Panc1 (cell line): Measurements from ENCODE around the gene ZDHHC4. TPM values are rescaled to one million over a fixed set of nuclear protein-coding genes. Genes with fewer than 3 reads are reported as not detected.

Source experiments
- ATAC-seq: fragments of 200-7000 bp; cut with Tn5 transposase; 2 replicates; pipeline ENCODE4 v1.9.1; 2020; ENCODE audit warnings: mild to moderate bottlenecking, moderate library complexity
- BruUV-seq: library from RNA; stranded (reverse); fragments of 400-500 nt; replicated peaks from 2 replicates; lab custom pipeline; 2021; lab: Mats Ljungman, UMichigan
- CTCF ChIA-PET: fragments of 300-600 bp; sonication (Branson Sonifier 250); formaldehyde crosslinking; loops from one replicate; lab custom pipeline; 2022; ENCODE audit warnings: antibody characterized with exemption; lab: Charles Lee
- POLR2A ChIA-PET: fragments of 300-600 bp; sonication (Branson Sonifier 250); formaldehyde crosslinking; loops from one replicate; lab custom pipeline; 2022; ENCODE audit warnings: antibody characterized with exemption; lab: Charles Lee
- DNase-seq: peaks from one replicate; pipeline ENCODE4 v3.0.0-alpha.2; 2010; ENCODE audit warnings: low read depth, low spot score
- H3K27ac ChIP-seq: 2 replicates; pipeline ENCODE4 v1.5.1; 2011; ENCODE audit warnings: mild to moderate bottlenecking, low read length, inconsistent platforms
- H3K27me3 ChIP-seq: fragments of 200-500 bp; sonication (Bioruptor generic); 2 replicates; pipeline ENCODE4 v1.6.0; 2014; ENCODE audit warnings: low read length, inconsistent platforms; ENCODE audit not compliant: control insufficient read depth, insufficient read depth
- H3K36me3 ChIP-seq: fragments of 200-500 bp; sonication (Bioruptor generic); 2 replicates; pipeline ENCODE4 v1.5.1; 2014; ENCODE audit warnings: inconsistent platforms, mild to moderate bottlenecking, low read length, moderate library complexity; ENCODE audit not compliant: control insufficient read depth, insufficient read depth
- H3K4me1 ChIP-seq: 2 replicates; pipeline ENCODE4 v1.5.1; 2011; ENCODE audit warnings: inconsistent platforms, mild to moderate bottlenecking, low read length, moderate library complexity; ENCODE audit not compliant: control insufficient read depth, insufficient read depth
- H3K4me3 ChIP-seq, 2 experiments: 2 replicates each; pipeline ENCODE4 v1.5.1; 2011 to 2012; ENCODE audit warnings: low read depth in 2 of 2, low read length in 2 of 2, mild to moderate bottlenecking in 2 of 2, inconsistent platforms in 1 of 2, moderate library complexity in 1 of 2
- H3K9me3 ChIP-seq: fragments of 200-500 bp; sonication (Bioruptor generic); 2 replicates; pipeline ENCODE4 v1.5.1; 2014; ENCODE audit warnings: low read depth, mild to moderate bottlenecking, inconsistent platforms, low read length, moderate library complexity; ENCODE audit not compliant: control insufficient read depth, insufficient read depth
- POLR2AphosphoS5 ChIP-seq: IDR thresholded peaks from 2 replicates; pipeline ENCODE4 v1.6.1; 2012; ENCODE audit warnings: mild to moderate bottlenecking, low read depth, low read length, moderate library complexity
- SIN3A ChIP-seq: IDR thresholded peaks from 2 replicates; pipeline ENCODE4 v1.6.1; 2012; ENCODE audit warnings: low read depth, mild to moderate bottlenecking, low read length, moderate library complexity, borderline replicate concordance; ENCODE audit not compliant: insufficient read depth
- TCF7L2 ChIP-seq: IDR thresholded peaks from 2 replicates; pipeline ENCODE4 v1.6.1; 2011; ENCODE audit warnings: mild to moderate bottlenecking, low read depth, low read length, inconsistent platforms
- in situ Hi-C: cut with HindIII; loops from 2 replicates; pipeline ENCODE4 v1.10.0; 2016; ENCODE audit warnings: low sequenced_read_pairs, low pct_unique_long_range_greater_than_20kb
- intact Hi-C: fragments of 100-400 bp; cut with micrococcal nuclease; formaldehyde crosslinking; loops from one replicate; pipeline ENCODE4 v1.10.0; 2022; ENCODE audit not compliant: unreplicated experiment
- total RNA-seq: library from RNA; stranded (reverse); gene quantifications from one replicate; pipeline ENCODE4 v1.2.1, GENCODE V29; 2021; ENCODE audit not compliant: unreplicated experiment
- TF ChIP-seq, protein P1 (sequence below): fragments of 450-650 bp; IDR thresholded peaks from 2 replicates; pipeline ENCODE4 v1.5.1; 2017; ENCODE audit warnings: mild to moderate bottlenecking
- TF ChIP-seq, protein P2 (sequence below), 2 experiments: IDR thresholded peaks; 2 replicates each; pipeline ENCODE4 v1.6.1; 2011 to 2012; ENCODE audit warnings: low read depth in 2 of 2, control low read depth in 1 of 2, low read length in 1 of 2, mild to moderate bottlenecking in 1 of 2, moderate library complexity in 1 of 2; ENCODE audit not compliant: insufficient read depth in 1 of 2

The ZDHHC4 gene
- total RNA-seq, 1 experiment from 2014 or later = 113 TPM

DNA sequence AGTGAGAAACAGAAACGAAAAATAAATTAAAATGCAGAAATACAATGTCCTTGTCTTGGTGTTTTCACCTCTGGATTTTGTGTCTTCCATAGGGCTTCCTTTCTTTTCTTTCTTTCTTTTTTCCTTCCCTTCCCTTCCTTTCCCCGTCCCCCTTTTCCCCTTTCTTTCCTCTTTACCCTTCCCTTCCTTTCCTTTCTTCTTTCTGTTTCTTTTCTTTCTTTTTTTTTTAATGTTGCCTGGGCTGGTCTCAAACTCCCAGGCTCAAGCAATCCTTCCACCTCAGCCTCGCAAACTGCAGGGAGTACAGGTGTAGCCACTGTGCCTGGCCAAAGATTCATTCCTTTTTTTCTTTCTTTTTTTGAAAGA is 47.0 kb downstream of the ZDHHC4 start:
- POLR2A ChIA-PET = no interaction called here
- Histone ChIP-seq H3K4me3 (no peak overlapping the region), H3K9me3 (no peaks in the 10 kb centered on the region), H3K27me3 (no peaks in the 10 kb centered on the region), H3K36me3 (no peaks in the 10 kb centered on the region), H3K27ac (no peak overlapping the region), H3K4me1 (no peaks in the 10 kb centered on the region)
- intact Hi-C loops = no loop called here
- TF ChIP-seq, protein P1, sequence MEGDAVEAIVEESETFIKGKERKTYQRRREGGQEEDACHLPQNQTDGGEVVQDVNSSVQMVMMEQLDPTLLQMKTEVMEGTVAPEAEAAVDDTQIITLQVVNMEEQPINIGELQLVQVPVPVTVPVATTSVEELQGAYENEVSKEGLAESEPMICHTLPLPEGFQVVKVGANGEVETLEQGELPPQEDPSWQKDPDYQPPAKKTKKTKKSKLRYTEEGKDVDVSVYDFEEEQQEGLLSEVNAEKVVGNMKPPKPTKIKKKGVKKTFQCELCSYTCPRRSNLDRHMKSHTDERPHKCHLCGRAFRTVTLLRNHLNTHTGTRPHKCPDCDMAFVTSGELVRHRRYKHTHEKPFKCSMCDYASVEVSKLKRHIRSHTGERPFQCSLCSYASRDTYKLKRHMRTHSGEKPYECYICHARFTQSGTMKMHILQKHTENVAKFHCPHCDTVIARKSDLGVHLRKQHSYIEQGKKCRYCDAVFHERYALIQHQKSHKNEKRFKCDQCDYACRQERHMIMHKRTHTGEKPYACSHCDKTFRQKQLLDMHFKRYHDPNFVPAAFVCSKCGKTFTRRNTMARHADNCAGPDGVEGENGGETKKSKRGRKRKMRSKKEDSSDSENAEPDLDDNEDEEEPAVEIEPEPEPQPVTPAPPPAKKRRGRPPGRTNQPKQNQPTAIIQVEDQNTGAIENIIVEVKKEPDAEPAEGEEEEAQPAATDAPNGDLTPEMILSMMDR = no peak
- no peak for TF ChIP-seq TCF7L2
- no peak for TF ChIP-seq POLR2AphosphoS5
- TF ChIP-seq, protein P2, sequence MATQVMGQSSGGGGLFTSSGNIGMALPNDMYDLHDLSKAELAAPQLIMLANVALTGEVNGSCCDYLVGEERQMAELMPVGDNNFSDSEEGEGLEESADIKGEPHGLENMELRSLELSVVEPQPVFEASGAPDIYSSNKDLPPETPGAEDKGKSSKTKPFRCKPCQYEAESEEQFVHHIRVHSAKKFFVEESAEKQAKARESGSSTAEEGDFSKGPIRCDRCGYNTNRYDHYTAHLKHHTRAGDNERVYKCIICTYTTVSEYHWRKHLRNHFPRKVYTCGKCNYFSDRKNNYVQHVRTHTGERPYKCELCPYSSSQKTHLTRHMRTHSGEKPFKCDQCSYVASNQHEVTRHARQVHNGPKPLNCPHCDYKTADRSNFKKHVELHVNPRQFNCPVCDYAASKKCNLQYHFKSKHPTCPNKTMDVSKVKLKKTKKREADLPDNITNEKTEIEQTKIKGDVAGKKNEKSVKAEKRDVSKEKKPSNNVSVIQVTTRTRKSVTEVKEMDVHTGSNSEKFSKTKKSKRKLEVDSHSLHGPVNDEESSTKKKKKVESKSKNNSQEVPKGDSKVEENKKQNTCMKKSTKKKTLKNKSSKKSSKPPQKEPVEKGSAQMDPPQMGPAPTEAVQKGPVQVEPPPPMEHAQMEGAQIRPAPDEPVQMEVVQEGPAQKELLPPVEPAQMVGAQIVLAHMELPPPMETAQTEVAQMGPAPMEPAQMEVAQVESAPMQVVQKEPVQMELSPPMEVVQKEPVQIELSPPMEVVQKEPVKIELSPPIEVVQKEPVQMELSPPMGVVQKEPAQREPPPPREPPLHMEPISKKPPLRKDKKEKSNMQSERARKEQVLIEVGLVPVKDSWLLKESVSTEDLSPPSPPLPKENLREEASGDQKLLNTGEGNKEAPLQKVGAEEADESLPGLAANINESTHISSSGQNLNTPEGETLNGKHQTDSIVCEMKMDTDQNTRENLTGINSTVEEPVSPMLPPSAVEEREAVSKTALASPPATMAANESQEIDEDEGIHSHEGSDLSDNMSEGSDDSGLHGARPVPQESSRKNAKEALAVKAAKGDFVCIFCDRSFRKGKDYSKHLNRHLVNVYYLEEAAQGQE (IDR thresholded peaks at IDR 0.05; ENCODE audit: insufficient read depth in 1 of 2, low read depth in 2 of 2, low read length in 1 of 2) = no peak
- no peak for TF ChIP-seq SIN3A
- in situ Hi-C loops = no loop called here
- CTCF ChIA-PET = no interaction called here
- no TSS peak for BruUV-seq
- DNase-seq = no peak
- no peak for ATAC-seq

DNA sequence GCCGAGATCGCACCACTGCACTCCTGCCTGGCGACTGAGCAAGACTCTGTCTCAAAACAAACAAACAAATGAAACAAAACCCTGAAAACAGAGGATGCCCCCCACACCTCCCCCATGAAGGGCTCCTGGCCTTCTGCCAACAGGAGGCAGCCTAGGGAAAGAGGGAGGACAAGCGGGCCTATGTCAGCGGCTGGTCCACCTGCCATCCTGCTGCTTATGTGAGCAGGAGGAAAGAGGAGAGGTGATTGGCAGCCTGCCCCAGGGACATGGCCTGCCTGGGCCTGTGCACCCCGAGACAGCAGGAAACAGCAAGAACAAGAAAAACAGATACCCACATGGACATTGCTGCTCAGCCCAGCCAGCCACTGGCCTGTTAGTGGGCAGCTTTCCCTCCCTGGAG is 50.8 kb downstream of the ZDHHC4 start:
- BruUV-seq = no TSS peak
- Histone ChIP-seq H3K27me3 (no peaks in the 10 kb centered on the region), H3K27ac (no peak overlapping the region), H3K9me3 (no peaks in the 10 kb centered on the region), H3K4me3 (no peak overlapping the region), H3K36me3 (no peaks in the 10 kb centered on the region), H3K4me1 (no peaks in the 10 kb centered on the region)
- CTCF ChIA-PET = no interaction called here
- no peak for ATAC-seq
- no peak for DNase-seq
- intact Hi-C loops (no loop called here), in situ Hi-C loops (no loop called here)
- TF ChIP-seq, protein P2 (IDR thresholded peaks at IDR 0.05; ENCODE audit: insufficient read depth in 1 of 2, low read depth in 2 of 2, low read length in 1 of 2) = no peak
- no peak for TF ChIP-seq POLR2AphosphoS5
- TF ChIP-seq, protein P1 = no peak
- TF ChIP-seq TCF7L2 = no peak
- TF ChIP-seq SIN3A = no peak
- POLR2A ChIA-PET = no interaction called here
